WTC11 (cell line): ENCODE results near the gene SLC66A2. TPM values are rescaled to one million over a fixed set of nuclear protein-coding genes. Genes with fewer than 3 reads are reported as not detected.

Source experiments
- ATAC-seq: fragments of 200-7000 bp; cut with Tn5 transposase; 2 replicates; pipeline ENCODE4 v1.10.0; 2021; ENCODE audit warnings: mild to moderate bottlenecking, moderate library complexity
- CTCF ChIA-PET: fragments of 300-600 bp; sonication (Branson Sonifier 250); formaldehyde crosslinking; loops from one replicate; lab custom pipeline; 2021; ENCODE audit warnings: antibody characterized with exemption; lab: Charles Lee
- POLR2A ChIA-PET: fragments of 350-600 bp; sonication (Branson Sonifier 250); formaldehyde crosslinking; loops from one replicate; lab custom pipeline; 2021; ENCODE audit warnings: antibody characterized with exemption; lab: Charles Lee
- DNase-seq: peaks from one replicate; pipeline ENCODE4 v3.0.0; 2021; ENCODE audit warnings: low spot score
- H3K27ac Mint-ChIP-seq: 2 replicates; pipeline ENCODE4 v1.8.0; 2021; ENCODE audit warnings: mixed read lengths
- H3K27me3 Mint-ChIP-seq: 2 replicates; pipeline ENCODE4 v1.8.0; 2021; ENCODE audit warnings: low read depth, mild to moderate bottlenecking, moderate library complexity, mixed read lengths
- H3K36me3 Mint-ChIP-seq: 2 replicates; pipeline ENCODE4 v1.8.0; 2021; ENCODE audit warnings: mixed read lengths
- H3K4me1 Mint-ChIP-seq: 2 replicates; pipeline ENCODE4 v1.8.0; 2022; ENCODE audit warnings: mixed read lengths
- H3K4me3 Mint-ChIP-seq: 2 replicates; pipeline ENCODE4 v1.8.0; 2021; ENCODE audit warnings: mild to moderate bottlenecking, moderate library complexity, mixed read lengths
- H3K9me3 Mint-ChIP-seq: 2 replicates; pipeline ENCODE4 v1.8.0; 2021; ENCODE audit warnings: mixed read lengths
- ATF1 ChIP-seq: sonication (generic); formaldehyde crosslinking; IDR thresholded peaks from 2 replicates; pipeline ENCODE4 v1.8.1; 2023; ENCODE audit warnings: mild to moderate bottlenecking, moderate library complexity, missing genetic modification reagents
- CREM ChIP-seq: sonication (generic); formaldehyde crosslinking; IDR thresholded peaks from 2 replicates; pipeline ENCODE4 v1.8.1; 2022; ENCODE audit warnings: mild to moderate bottlenecking, missing genetic modification reagents, moderate library complexity
- ETV6 ChIP-seq: sonication (generic); formaldehyde crosslinking; IDR thresholded peaks from 2 replicates; pipeline ENCODE4 v1.8.1; 2022; ENCODE audit warnings: mild to moderate bottlenecking, missing genetic modification reagents
- NR1H2 ChIP-seq: sonication (generic); formaldehyde crosslinking; IDR thresholded peaks from 2 replicates; pipeline ENCODE4 v1.9.0; 2021; ENCODE audit warnings: mild to moderate bottlenecking, moderate library complexity, missing genetic modification reagents
- NR2C2 ChIP-seq: sonication (generic); formaldehyde crosslinking; IDR thresholded peaks from 2 replicates; pipeline ENCODE4 v1.8.0; 2022; ENCODE audit warnings: mild to moderate bottlenecking, missing genetic modification reagents
- SMAD3 ChIP-seq: sonication (generic); formaldehyde crosslinking; IDR thresholded peaks from 2 replicates; pipeline ENCODE4 v1.8.0; 2022; ENCODE audit warnings: missing genetic modification reagents, mild to moderate bottlenecking, borderline replicate concordance
- SMAD4 ChIP-seq: sonication (generic); formaldehyde crosslinking; IDR thresholded peaks from 2 replicates; pipeline ENCODE4 v1.8.0; 2022; ENCODE audit warnings: mild to moderate bottlenecking, missing genetic modification reagents
- TEAD1 ChIP-seq: sonication (generic); formaldehyde crosslinking; IDR thresholded peaks from 2 replicates; pipeline ENCODE4 v1.8.0; 2022; ENCODE audit warnings: mild to moderate bottlenecking, missing genetic modification reagents
- TEAD4 ChIP-seq: sonication (generic); formaldehyde crosslinking; IDR thresholded peaks from 2 replicates; pipeline ENCODE4 v1.8.0; 2022; ENCODE audit warnings: mild to moderate bottlenecking, missing genetic modification reagents
- TP53 ChIP-seq: sonication (generic); formaldehyde crosslinking; IDR thresholded peaks from 2 replicates; pipeline ENCODE4 v1.8.1; 2023; ENCODE audit warnings: mild to moderate bottlenecking, missing genetic modification reagents
- ZNF219 ChIP-seq: sonication (generic); formaldehyde crosslinking; IDR thresholded peaks from 2 replicates; pipeline ENCODE4 v1.8.0; 2023; ENCODE audit warnings: missing genetic modification reagents, mild to moderate bottlenecking, borderline replicate concordance
- ZNF317 ChIP-seq: sonication (generic); formaldehyde crosslinking; IDR thresholded peaks from 2 replicates; pipeline ENCODE4 v1.8.1; 2023; ENCODE audit warnings: low read depth, mild to moderate bottlenecking, moderate library complexity, missing genetic modification reagents, borderline replicate concordance
- total RNA-seq: library from RNA; stranded (reverse); gene quantifications from 3 replicates; pipeline ENCODE4 v1.2.3, GENCODE V29; 2021
- TF ChIP-seq, protein P1 (sequence below): sonication (generic); formaldehyde crosslinking; IDR thresholded peaks from 2 replicates; pipeline ENCODE4 v1.8.1; 2022; ENCODE audit warnings: missing genetic modification reagents, borderline replicate concordance
- TF ChIP-seq, protein P2 (sequence below): fragments of 250-450 bp; sonication (Bioruptor Pico); IDR thresholded peaks from 2 replicates; pipeline ENCODE4 v1.8.0; 2021; ENCODE audit warnings: mild to moderate bottlenecking
- TF ChIP-seq, protein P3 (sequence below): sonication (generic); formaldehyde crosslinking; IDR thresholded peaks from 2 replicates; pipeline ENCODE4 v1.8.1; 2023; ENCODE audit warnings: mild to moderate bottlenecking, missing genetic modification reagents, moderate library complexity

Gene SLC66A2
- total RNA-seq, 1 experiment from 2014 or later: 20.9 TPM

- TF ChIP-seq ZNF219 (CRISPR knock-in tag) (no peak), NR2C2 (no peak), ETV6 (CRISPR knock-in tag) (no peak), SMAD3 (no peak), TP53 (CRISPR knock-in tag) (no peak), SMAD4 (CRISPR knock-in tag) (no peak), CREM (no peak), NR1H2 (CRISPR knock-in tag) (no peak), TEAD1 (no peak), TEAD4 (CRISPR knock-in tag) (no peak)
- TF ChIP-seq, protein P1, sequence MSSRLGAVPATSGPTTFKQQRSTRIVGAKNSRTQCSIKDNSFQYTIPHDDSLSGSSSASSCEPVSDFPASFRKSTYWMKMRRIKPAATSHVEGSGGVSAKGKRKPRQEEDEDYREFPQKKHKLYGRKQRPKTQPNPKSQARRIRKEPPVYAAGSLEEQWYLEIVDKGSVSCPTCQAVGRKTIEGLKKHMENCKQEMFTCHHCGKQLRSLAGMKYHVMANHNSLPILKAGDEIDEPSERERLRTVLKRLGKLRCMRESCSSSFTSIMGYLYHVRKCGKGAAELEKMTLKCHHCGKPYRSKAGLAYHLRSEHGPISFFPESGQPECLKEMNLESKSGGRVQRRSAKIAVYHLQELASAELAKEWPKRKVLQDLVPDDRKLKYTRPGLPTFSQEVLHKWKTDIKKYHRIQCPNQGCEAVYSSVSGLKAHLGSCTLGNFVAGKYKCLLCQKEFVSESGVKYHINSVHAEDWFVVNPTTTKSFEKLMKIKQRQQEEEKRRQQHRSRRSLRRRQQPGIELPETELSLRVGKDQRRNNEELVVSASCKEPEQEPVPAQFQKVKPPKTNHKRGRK (CRISPR knock-in tag): no peak
- TF ChIP-seq, protein P2, sequence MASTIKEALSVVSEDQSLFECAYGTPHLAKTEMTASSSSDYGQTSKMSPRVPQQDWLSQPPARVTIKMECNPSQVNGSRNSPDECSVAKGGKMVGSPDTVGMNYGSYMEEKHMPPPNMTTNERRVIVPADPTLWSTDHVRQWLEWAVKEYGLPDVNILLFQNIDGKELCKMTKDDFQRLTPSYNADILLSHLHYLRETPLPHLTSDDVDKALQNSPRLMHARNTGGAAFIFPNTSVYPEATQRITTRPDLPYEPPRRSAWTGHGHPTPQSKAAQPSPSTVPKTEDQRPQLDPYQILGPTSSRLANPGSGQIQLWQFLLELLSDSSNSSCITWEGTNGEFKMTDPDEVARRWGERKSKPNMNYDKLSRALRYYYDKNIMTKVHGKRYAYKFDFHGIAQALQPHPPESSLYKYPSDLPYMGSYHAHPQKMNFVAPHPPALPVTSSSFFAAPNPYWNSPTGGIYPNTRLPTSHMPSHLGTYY (CRISPR knock-in tag): no peak
- TF ChIP-seq, all 79 proteins: peak for 0
Observed at GRCh38 chr18:79924814-79925731, 26.4 kb downstream of the SLC66A2 start (continued).

- peaks cover 4% of the 10 kb centered on the region for H3K36me3 Mint-ChIP-seq
Observed at GRCh38 chr18:79923896-79924585, 27.4 kb downstream of the SLC66A2 start.

GRCh38 chr18:79922971-79923411 is 28.5 kb downstream of the SLC66A2 start:
- H3K4me1 Mint-ChIP-seq: peaks cover 11% of the 10 kb centered on the region
- TF ChIP-seq ATF1 (CRISPR knock-in tag): no peak
- TF ChIP-seq, protein P3, sequence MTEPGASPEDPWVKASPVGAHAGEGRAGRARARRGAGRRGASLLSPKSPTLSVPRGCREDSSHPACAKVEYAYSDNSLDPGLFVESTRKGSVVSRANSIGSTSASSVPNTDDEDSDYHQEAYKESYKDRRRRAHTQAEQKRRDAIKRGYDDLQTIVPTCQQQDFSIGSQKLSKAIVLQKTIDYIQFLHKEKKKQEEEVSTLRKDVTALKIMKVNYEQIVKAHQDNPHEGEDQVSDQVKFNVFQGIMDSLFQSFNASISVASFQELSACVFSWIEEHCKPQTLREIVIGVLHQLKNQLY (CRISPR knock-in tag): no peak
- 0 out of 2 replicates have a peak, but pooled peaks cover 3% of the 10 kb centered on the region for H3K9me3 Mint-ChIP-seq
- no peak overlapping the region for H3K27ac Mint-ChIP-seq
- H3K27me3 Mint-ChIP-seq: no peaks in the 10 kb centered on the region
- no peak for DNase-seq
- no peaks in the 10 kb centered on the region for H3K36me3 Mint-ChIP-seq
- ChIA-PET CTCF (no interaction called here), POLR2A (no interaction called here)
- no peak overlapping the region for H3K4me3 Mint-ChIP-seq
- no peak for ATAC-seq

More at GRCh38 chr18:79923896-79924585, 27.4 kb downstream of the SLC66A2 start:
- peaks cover 11% of the 10 kb centered on the region for H3K4me1 Mint-ChIP-seq
- ChIA-PET CTCF (no interaction called here), POLR2A (no interaction called here)
- DNase-seq: no peak
- H3K4me3 Mint-ChIP-seq: no peak overlapping the region
- H3K27me3 Mint-ChIP-seq: no peaks in the 10 kb centered on the region; the same call in 1 of the 2 replicates
- no peak overlapping the region for H3K27ac Mint-ChIP-seq
- ATAC-seq: no peak
- H3K9me3 Mint-ChIP-seq: peaks cover 8% of the 10 kb centered on the region
- no peak for TF ChIP-seq ZNF317 (CRISPR knock-in tag)
- TF ChIP-seq, all 79 proteins: peak for 0
